Right atrium auricular region (tissue), 2 donors: Measurements from ENCODE around the gene DLG1. TPM values are rescaled to one million over a fixed set of nuclear protein-coding genes. Genes with fewer than 3 reads are reported as not detected.

Source experiments
- DNase-seq: peaks from one replicate; pipeline ENCODE4 v3.0.0-alpha.2; 2019; ENCODE audit warnings: low spot score
- H3K27ac ChIP-seq, 2 donors: fragments of 200-600 bp; sonication (generic); 1 replicate in 1 of 2; 2 replicates in 1 of 2; pipeline ENCODE4 v1.5.1; 2016 to 2019
- H3K27me3 ChIP-seq, 2 donors: fragments of 200-600 bp; sonication (generic); one replicate each; pipeline versions ENCODE4 v1.5.1 to v1.6.0; 2017 to 2019
- H3K36me3 ChIP-seq: fragments of 200-600 bp; sonication (generic); one replicate; pipeline ENCODE4 v1.5.1; 2016
- H3K4me1 ChIP-seq, 2 donors: fragments of 200-600 bp; sonication (generic); one replicate each; pipeline versions ENCODE4 v1.5.1 to v1.6.0; 2017 to 2019
- H3K4me3 ChIP-seq, 2 donors: fragments of 200-600 bp; sonication (generic); 1 replicate in 1 of 2; 2 replicates in 1 of 2; pipeline ENCODE4 v1.5.1; 2017 to 2019; ENCODE audit warnings: mild to moderate bottlenecking in 1 of 2, moderate library complexity in 1 of 2
- H3K9me3 ChIP-seq, 2 donors: fragments of 200-600 bp; sonication (generic); one replicate each; pipeline ENCODE4 v1.5.1; 2019
- total RNA-seq, 2 donors: library from RNA; depleted of rRNA; stranded (reverse); fragments of >200 nt; gene quantifications; one replicate each; pipeline ENCODE4 v1.1.0, GENCODE V29; 2016
- TF ChIP-seq, protein P1 (sequence below), 2 donors: fragments of 200-600 bp; sonication (generic); IDR thresholded peaks; one replicate each; pipeline ENCODE4 v1.5.1; 2019; ENCODE audit warnings: antibody characterized with exemption in 2 of 2

Gene DLG1
- total RNA-seq, 2 donors from 2014 or later: 24.4 to 49.9 TPM

DNA sequence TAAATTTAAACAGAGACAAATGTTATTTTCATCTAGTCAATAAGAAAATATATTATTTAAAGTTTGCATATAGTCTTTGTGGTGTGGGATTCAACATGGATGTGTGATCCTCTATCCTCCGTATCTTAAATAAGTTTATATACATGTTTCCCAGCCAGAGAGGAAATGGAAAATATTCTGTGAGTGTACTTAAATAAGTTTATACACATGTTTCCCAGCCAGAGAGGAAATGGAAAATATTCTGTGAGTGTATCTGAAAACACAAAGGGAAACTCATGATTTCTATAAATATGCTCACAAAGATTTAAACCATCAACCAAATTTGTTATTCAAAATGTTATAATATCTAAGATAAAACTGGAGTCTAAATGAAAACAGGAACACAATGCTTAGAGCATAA lies 158.8 kb downstream of the DLG1 start:
- peaks cover 20% of the 10 kb centered on the region for H3K36me3 ChIP-seq
- H3K27me3 ChIP-seq: no peaks in the 10 kb centered on the region
- H3K4me3 ChIP-seq: no peak overlapping the region
- TF ChIP-seq, protein P1, sequence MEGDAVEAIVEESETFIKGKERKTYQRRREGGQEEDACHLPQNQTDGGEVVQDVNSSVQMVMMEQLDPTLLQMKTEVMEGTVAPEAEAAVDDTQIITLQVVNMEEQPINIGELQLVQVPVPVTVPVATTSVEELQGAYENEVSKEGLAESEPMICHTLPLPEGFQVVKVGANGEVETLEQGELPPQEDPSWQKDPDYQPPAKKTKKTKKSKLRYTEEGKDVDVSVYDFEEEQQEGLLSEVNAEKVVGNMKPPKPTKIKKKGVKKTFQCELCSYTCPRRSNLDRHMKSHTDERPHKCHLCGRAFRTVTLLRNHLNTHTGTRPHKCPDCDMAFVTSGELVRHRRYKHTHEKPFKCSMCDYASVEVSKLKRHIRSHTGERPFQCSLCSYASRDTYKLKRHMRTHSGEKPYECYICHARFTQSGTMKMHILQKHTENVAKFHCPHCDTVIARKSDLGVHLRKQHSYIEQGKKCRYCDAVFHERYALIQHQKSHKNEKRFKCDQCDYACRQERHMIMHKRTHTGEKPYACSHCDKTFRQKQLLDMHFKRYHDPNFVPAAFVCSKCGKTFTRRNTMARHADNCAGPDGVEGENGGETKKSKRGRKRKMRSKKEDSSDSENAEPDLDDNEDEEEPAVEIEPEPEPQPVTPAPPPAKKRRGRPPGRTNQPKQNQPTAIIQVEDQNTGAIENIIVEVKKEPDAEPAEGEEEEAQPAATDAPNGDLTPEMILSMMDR (IDR thresholded peaks at IDR 0.05): no peak
- H3K27ac ChIP-seq: no peak overlapping the region
- no peaks in the 10 kb centered on the region for H3K4me1 ChIP-seq
- no peak for DNase-seq
- no peaks in the 10 kb centered on the region for H3K9me3 ChIP-seq

DNA sequence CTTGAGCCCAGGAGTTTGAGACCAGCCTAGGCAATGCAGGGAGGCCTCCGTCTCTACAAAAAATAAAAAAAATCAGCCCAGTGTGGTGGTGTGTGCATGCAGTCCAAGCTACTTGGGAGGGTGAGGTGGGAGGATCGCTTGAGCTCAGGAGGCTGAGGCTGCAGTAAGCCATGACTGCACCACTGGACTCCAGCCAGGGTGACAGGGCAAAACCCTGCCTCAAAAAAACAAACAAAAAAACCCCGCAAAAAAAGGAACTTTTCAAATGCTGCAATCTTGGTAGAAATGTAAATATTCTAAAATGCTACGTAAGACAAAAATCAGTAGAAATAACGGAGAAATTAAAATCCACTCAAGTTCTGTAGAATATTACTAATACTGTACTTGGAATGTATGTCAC lies 160.7 kb downstream of the DLG1 start:
- Histone ChIP-seq H3K4me3 (no peak overlapping the region), H3K36me3 (peaks cover 21% of the 10 kb centered on the region)

DNA sequence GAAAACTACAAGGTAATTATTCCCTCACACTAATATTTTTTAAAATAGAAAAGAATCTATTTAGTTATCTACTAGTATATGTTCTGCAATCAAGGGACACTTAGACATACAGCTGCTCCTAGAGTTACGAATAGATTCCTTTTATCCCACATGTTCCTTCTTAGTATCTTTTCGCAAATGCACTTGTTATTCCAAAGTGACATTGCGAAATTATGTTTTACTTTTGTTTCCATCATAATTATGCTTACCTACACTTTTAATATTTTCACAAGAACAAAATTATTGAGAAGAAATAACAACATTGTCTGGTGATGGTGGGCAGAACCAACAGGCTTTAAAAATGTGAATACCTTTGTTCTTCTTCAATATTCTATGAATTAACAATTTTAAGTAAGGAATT lies 161.7 kb downstream of the DLG1 start:
- DNase-seq: no peak
- Histone ChIP-seq H3K4me3 (no peak overlapping the region), H3K4me1 (no peaks in the 10 kb centered on the region), H3K36me3 (peaks cover 21% of the 10 kb centered on the region), H3K9me3 (no peaks in the 10 kb centered on the region), H3K27me3 (no peaks in the 10 kb centered on the region), H3K27ac (no peak overlapping the region)
- TF ChIP-seq, protein P1 (IDR thresholded peaks at IDR 0.05): no peak

More for the DNA sequence above, 160.7 kb downstream of the DLG1 start:
- Histone ChIP-seq H3K27me3 (no peaks in the 10 kb centered on the region), H3K4me1 (no peaks in the 10 kb centered on the region), H3K9me3 (no peaks in the 10 kb centered on the region), H3K27ac (no peak overlapping the region)
- TF ChIP-seq, protein P1 (IDR thresholded peaks at IDR 0.05): no peak
- DNase-seq: no peak

DNA sequence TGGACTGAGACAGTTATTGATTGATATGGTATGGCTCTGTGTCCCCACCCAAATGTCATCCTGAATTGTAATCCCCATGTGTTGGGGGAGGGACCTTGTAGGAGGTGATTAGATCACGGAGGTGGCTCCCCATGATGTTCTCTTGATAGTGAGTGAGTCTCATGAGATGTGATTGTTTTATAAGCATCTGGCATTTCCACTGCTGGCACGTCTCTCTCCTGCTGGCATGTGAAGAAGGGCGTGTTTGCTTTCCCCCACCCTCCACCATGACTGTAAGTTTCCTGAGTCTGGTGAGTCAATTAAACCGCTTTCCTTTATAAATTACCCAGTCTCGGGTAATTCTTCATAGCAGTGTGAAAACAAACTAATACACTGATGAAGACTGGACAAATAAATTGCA lies 163.2 kb downstream of the DLG1 start:
- TF ChIP-seq, protein P1 (IDR thresholded peaks at IDR 0.05): no peak
- H3K27ac ChIP-seq: no peak overlapping the region

DNA sequence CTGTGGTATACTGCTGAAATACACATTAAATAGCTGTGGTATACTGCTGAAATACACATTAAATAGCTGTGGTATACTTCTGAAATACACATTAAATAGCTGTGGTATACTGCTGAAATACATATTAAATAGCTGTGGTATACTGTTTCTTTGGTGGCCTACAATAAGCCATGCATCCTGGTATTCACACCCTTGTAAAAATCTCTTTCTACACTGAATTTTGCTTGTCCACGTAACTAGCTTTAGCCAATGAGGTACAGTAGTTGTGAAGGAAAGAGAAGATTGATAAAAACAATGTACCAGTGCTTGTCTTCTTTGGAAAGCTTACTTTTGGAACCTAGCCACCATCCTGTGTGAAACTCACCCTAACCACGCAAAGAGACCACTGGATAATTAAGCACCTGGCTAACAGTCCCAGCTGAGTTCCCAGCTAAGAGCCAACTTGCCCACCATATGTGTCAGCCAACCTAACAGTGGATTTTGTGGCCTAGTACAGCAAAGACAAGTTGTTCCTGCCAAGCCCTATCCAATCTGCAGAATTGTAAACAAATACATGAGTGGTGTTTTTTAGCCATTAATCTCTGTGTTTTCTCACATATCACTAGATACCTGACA lies 165.4 kb downstream of the DLG1 start:
- no peak overlapping the region for H3K27ac ChIP-seq
- H3K27me3 ChIP-seq: no peaks in the 10 kb centered on the region
- H3K4me1 ChIP-seq: no peaks in the 10 kb centered on the region
- no peaks in the 10 kb centered on the region for H3K9me3 ChIP-seq
- H3K36me3 ChIP-seq: peaks cover 40% of the 10 kb centered on the region
- TF ChIP-seq, protein P1 (IDR thresholded peaks at IDR 0.05): no peak
- no peak for DNase-seq
- no peak overlapping the region for H3K4me3 ChIP-seq

More for the DNA sequence above, 163.2 kb downstream of the DLG1 start:
- Histone ChIP-seq H3K4me1 (no peaks in the 10 kb centered on the region), H3K36me3 (peaks cover 24% of the 10 kb centered on the region), H3K9me3 (no peaks in the 10 kb centered on the region), H3K4me3 (no peak overlapping the region), H3K27me3 (no peaks in the 10 kb centered on the region)
- no peak for DNase-seq

DNA sequence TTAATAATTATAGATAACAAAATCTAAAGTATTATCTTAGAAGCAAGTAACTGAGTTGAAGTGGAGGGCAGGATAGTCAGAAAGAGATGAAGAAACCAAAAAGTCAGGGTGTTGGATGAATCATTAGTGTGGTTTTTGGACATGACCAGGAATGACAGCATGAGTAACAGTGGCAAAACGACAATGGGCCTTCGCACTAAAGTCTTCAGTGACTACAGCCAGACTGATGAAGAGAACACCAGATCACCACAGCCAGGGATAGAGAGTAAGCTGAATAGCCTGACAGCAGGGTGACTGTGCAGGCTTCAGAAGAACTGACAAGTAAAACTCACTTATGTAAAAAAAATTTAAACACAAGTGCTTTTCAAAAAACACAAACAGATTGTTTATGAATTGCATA lies 172.8 kb downstream of the DLG1 start:
- Histone ChIP-seq H3K27me3 (no peaks in the 10 kb centered on the region), H3K36me3 (peaks cover 35% of the 10 kb centered on the region), H3K4me3 (no peak overlapping the region), H3K27ac (no peak overlapping the region), H3K9me3 (no peaks in the 10 kb centered on the region), H3K4me1 (no peaks in the 10 kb centered on the region)
- no peak for DNase-seq
- TF ChIP-seq, protein P1 (IDR thresholded peaks at IDR 0.05): no peak
